ENCODE measurements around the gene PCK2. TPM values are rescaled to one million over a fixed set of nuclear protein-coding genes. Genes with fewer than 3 reads are reported as not detected.

The PCK2 gene
- total RNA-seq, 1 experiment from 2014 or later, result 43.6 TPM

GRCh38 chr14:24110060-24110459 is 15.9 kb downstream of the PCK2 start:
- intact Hi-C loops (cut with micrococcal nuclease; ENCODE audit: unreplicated experiment), result no loop called here
- no TSS peak for BruUV-seq (replicated peaks)
- H3K4me1 Mint-ChIP-seq (ENCODE audit: low read depth, unreplicated experiment), result peaks cover 5% of the 10 kb centered on the region
- no peaks in the 10 kb centered on the region for H3K9me3 Mint-ChIP-seq (ENCODE audit: low read depth, unreplicated experiment)
- CTCF ChIA-PET, result interaction anchor here (1.1 to 3.6 kb wide), 5 partner anchors 16 to 53 kb away, joined by 3 to 64 read pairs (median 6); partner anchors contain the start of genes EMC9, IRF9, PCK2 and PSME1
- DNase-seq, result peak; percentile 48
- H3K4me3 Mint-ChIP-seq (ENCODE audit: low read depth, unreplicated experiment), result no peak overlapping the region
- no peak for TF ChIP-seq CTCF (IDR thresholded peaks at IDR 0.05; ENCODE audit: unreplicated experiment)
- no peaks in the 10 kb centered on the region for H3K27me3 Mint-ChIP-seq (ENCODE audit: unreplicated experiment)
- H3K27ac Mint-ChIP-seq (ENCODE audit: unreplicated experiment), result no peak overlapping the region
- peaks cover 17% of the 10 kb centered on the region for H3K36me3 Mint-ChIP-seq (ENCODE audit: insufficient read depth, unreplicated experiment)

- CTCF ChIA-PET, result interaction anchor here (1.1 to 3.6 kb wide), 5 partner anchors 17 to 53 kb away, joined by 3 to 64 read pairs (median 6); partner anchors contain the start of genes EMC9, IRF9, PCK2 and PSME1
- no TSS peak for BruUV-seq (replicated peaks)
- Mint-ChIP-seq H3K4me1 (ENCODE audit: low read depth, unreplicated experiment) (peaks cover 9% of the 10 kb centered on the region), H3K4me3 (ENCODE audit: low read depth, unreplicated experiment) (no peak overlapping the region), H3K27me3 (ENCODE audit: unreplicated experiment) (no peaks in the 10 kb centered on the region), H3K9me3 (ENCODE audit: low read depth, unreplicated experiment) (no peaks in the 10 kb centered on the region), H3K27ac (ENCODE audit: unreplicated experiment) (no peak overlapping the region), H3K36me3 (ENCODE audit: insufficient read depth, unreplicated experiment) (peaks cover 22% of the 10 kb centered on the region)
- DNase-seq, result no peak
- no peak for TF ChIP-seq CTCF (IDR thresholded peaks at IDR 0.05; ENCODE audit: unreplicated experiment)
- intact Hi-C loops (cut with micrococcal nuclease; ENCODE audit: unreplicated experiment), result no loop called here
Observed at GRCh38 chr14:24110523-24110922, 16.4 kb downstream of the PCK2 start.

GRCh38 chr14:24113379-24113800 is 19.3 kb downstream of the PCK2 start:
- Mint-ChIP-seq H3K4me3 (ENCODE audit: low read depth, unreplicated experiment) (peak overlapping the region; percentile 82), H3K27me3 (ENCODE audit: unreplicated experiment) (no peaks in the 10 kb centered on the region), H3K27ac (ENCODE audit: unreplicated experiment) (peak overlapping the region; percentile 98), H3K4me1 (ENCODE audit: low read depth, unreplicated experiment) (peaks cover 24% of the 10 kb centered on the region), H3K9me3 (ENCODE audit: low read depth, unreplicated experiment) (no peaks in the 10 kb centered on the region), H3K36me3 (ENCODE audit: insufficient read depth, unreplicated experiment) (peaks cover 34% of the 10 kb centered on the region)
- intact Hi-C loops (cut with micrococcal nuclease; ENCODE audit: unreplicated experiment), result no loop called here
- DNase-seq, result no peak
- no peak for TF ChIP-seq CTCF (IDR thresholded peaks at IDR 0.05; ENCODE audit: unreplicated experiment)
- CTCF ChIA-PET, result interaction anchor here (1.5 to 3.2 kb wide), 5 partner anchors 19 to 48 kb away, joined by 4 to 23 read pairs (median 14); partner anchors contain the start of genes IRF9, PCK2, PSME1 and PSME2
- TSS peak; percentile 63 for BruUV-seq (replicated peaks)

- no TSS peak for BruUV-seq (replicated peaks)
- Mint-ChIP-seq H3K27me3 (ENCODE audit: unreplicated experiment) (no peaks in the 10 kb centered on the region), H3K4me1 (ENCODE audit: low read depth, unreplicated experiment) (peaks cover 20% of the 10 kb centered on the region), H3K4me3 (ENCODE audit: low read depth, unreplicated experiment) (peak overlapping the region; percentile 82), H3K27ac (ENCODE audit: unreplicated experiment) (peak overlapping the region; percentile 98), H3K9me3 (ENCODE audit: low read depth, unreplicated experiment) (no peaks in the 10 kb centered on the region), H3K36me3 (ENCODE audit: insufficient read depth, unreplicated experiment) (peaks cover 39% of the 10 kb centered on the region)
- intact Hi-C loops (cut with micrococcal nuclease; ENCODE audit: unreplicated experiment), result loop anchor here (2.0 kb wide), 2 partner anchors 27 to 47 kb away; partner anchors contain the start of genes EMC9 and IRF9
- DNase-seq, result peak; percentile 85
- CTCF ChIA-PET, result interaction anchor here (0.6 to 3.2 kb wide), 9 partner anchors 20 to 130 kb away, joined by 3 to 23 read pairs (median 8); partner anchors contain the start of genes IRF9, PCK2, PSME1 and PSME2
- TF ChIP-seq CTCF (IDR thresholded peaks at IDR 0.05; ENCODE audit: unreplicated experiment), result no peak
Observed at GRCh38 chr14:24113801-24114531, 19.9 kb downstream of the PCK2 start.

Data from Calu3 (cell line).